Subcutaneous abdominal adipose tissue (tissue), 5 donors: ENCODE data around the gene CDC123.
"Not testable (repeated sequence)": the region's sequence is repeated elsewhere in the genome, so short reads cannot be mapped to it uniquely, and the experiment has no call there.

Experiments used
- H3K27ac ChIP-seq: one replicate; pipeline ENCODE4 v1.7.0; 2013; ENCODE audit warnings: low read depth, mild to moderate bottlenecking, inconsistent platforms, low read length, moderate library complexity
- H3K27me3 ChIP-seq, 5 donors: one replicate each; pipeline ENCODE4 v1.7.0; 2013; ENCODE audit warnings: low read length in 5 of 5, inconsistent platforms in 1 of 5; ENCODE audit not compliant: control insufficient read depth in 5 of 5, insufficient read depth in 4 of 5
- H3K36me3 ChIP-seq, 5 donors: one replicate each; pipeline ENCODE4 v1.7.0; 2013; ENCODE audit warnings: low read length in 5 of 5; ENCODE audit not compliant: control insufficient read depth in 5 of 5, insufficient read depth in 5 of 5
- H3K4me1 ChIP-seq, 5 donors: one replicate each; pipeline ENCODE4 v1.7.0; 2013; ENCODE audit warnings: low read length in 5 of 5, mild to moderate bottlenecking in 3 of 5, moderate library complexity in 1 of 5; ENCODE audit not compliant: control insufficient read depth in 5 of 5, insufficient read depth in 5 of 5
- H3K4me3 ChIP-seq, 5 donors: one replicate each; pipeline ENCODE4 v1.7.0; 2013; ENCODE audit warnings: low read length in 5 of 5, low read depth in 1 of 5
- H3K9ac ChIP-seq, 5 donors: one replicate each; pipeline ENCODE4 v1.7.0; 2013; ENCODE audit warnings: low read length in 5 of 5, mild to moderate bottlenecking in 4 of 5, moderate library complexity in 3 of 5
- H3K9me3 ChIP-seq, 5 donors: one replicate each; pipeline ENCODE4 v1.7.0; 2013; ENCODE audit warnings: low read length in 5 of 5; ENCODE audit not compliant: control insufficient read depth in 5 of 5
- donor health status: healthy.
- donor health status: healthy.
- donor health status: healthy.
- donor health status: healthy.
- donor health status: healthy.

Gene CDC123

DNA sequence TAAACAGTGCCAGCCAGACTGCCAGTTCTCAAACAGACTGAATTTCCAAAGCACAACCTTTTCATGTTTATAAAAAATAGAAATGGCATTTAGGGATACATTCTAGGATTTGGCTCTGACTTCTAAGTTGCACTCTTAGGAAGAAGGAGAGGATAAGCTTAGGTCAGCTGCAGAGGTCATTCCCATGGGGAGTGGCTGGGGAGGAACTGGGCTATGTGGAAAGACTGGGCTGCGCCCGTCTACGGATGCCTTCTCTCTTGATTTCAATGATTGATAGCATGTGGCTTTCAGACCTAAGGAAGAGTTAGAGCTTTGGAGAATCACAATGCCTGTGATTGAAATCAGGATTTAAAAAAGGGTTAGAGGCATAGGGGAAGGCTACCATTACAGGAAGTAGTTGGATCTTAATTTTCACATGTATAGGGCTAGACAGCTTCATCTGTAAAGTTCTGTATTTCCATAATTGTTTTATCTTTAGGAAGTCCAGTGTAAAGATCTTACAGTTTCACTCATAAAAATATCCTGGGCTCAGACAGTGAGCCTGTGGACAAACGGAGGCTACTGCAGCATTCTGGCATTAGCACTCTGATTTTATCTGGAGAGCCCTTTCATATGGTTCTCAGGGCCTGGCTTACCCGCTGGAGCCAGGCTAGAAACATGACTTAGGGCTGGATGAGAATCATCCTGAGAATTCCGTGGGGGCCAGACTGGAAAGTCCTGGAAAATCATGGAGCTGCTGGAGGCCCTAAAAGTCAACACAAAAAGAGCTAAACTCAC, 29.8 kb upstream of the CDC123 start:
- no peak overlapping the region for H3K4me3 ChIP-seq
- no peaks in the 10 kb centered on the region for H3K27me3 ChIP-seq
- peaks cover 0 to 10% (median 7%) of the 10 kb centered on the region in 5 donors for H3K4me1 ChIP-seq
- H3K9me3 ChIP-seq, result no peaks in the 10 kb centered on the region
- no peak overlapping the region for H3K27ac ChIP-seq
- no peak overlapping the region for H3K9ac ChIP-seq
- peaks cover 41 to 75% (median 61%) of the 10 kb centered on the region in 5 donors for H3K36me3 ChIP-seq

GRCh38 chr10:12171512-12171911, 24.5 kb upstream of the CDC123 start:
- not testable (repeated sequence) for H3K4me3 ChIP-seq, H3K4me1 ChIP-seq, H3K9ac ChIP-seq, H3K27ac ChIP-seq, H3K9me3 ChIP-seq, H3K27me3 ChIP-seq
- peaks cover 32 to 86% (median 72%) of the 10 kb centered on the region in 5 donors for H3K36me3 ChIP-seq

- H3K9me3 ChIP-seq, result no peaks in the 10 kb centered on the region
- peaks cover 17 to 78% (median 55%) of the 10 kb centered on the region in 5 donors for H3K36me3 ChIP-seq
- H3K9ac ChIP-seq, result no peak overlapping the region
- no peaks in the 10 kb centered on the region for H3K27me3 ChIP-seq
- peaks cover 0 to 3% (median 0%) of the 10 kb centered on the region in 5 donors for H3K4me1 ChIP-seq
- no peak overlapping the region for H3K4me3 ChIP-seq
- no peak overlapping the region for H3K27ac ChIP-seq
Observed at GRCh38 chr10:12177642-12178041, 18.3 kb upstream of the CDC123 start.

DNA sequence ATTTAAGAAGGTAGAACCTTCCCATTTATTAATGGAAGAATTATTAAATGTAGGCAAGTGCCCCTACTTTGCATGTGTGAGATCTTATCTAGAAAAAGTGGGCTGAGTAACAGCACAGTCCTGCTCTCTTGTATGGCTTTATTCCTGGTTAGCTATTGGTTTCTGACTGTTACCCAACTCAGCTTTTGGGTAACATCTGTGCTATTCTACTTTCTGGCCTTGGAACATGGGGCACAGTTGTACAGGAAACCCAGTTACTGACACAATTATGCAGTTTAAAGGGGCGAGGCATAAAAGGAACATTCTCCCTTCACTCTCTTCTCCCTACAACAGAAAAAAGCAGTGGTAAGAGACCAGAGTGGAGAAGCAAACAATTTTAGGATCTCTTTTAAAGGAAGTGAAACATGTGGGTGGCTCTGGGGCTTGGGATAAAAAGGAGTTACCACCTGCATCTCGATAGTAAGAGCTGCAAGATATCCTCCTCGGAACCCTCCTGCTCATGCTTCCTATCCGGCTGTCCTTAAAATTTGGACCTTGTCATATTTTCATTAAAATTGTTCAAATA, 16.3 kb upstream of the CDC123 start:
- Histone ChIP-seq H3K27ac (no peak overlapping the region), H3K36me3 (peaks cover 29 to 68% (median 44%) of the 10 kb centered on the region in 5 donors), H3K4me1 (peaks cover 0 to 3% (median 0%) of the 10 kb centered on the region in 5 donors), H3K27me3 (no peaks in the 10 kb centered on the region), H3K9ac (no peak overlapping the region), H3K9me3 (no peaks in the 10 kb centered on the region), H3K4me3 (no peak overlapping the region)

- Histone ChIP-seq H3K4me3 (no peak overlapping the region), H3K27ac (no peak overlapping the region), H3K9ac (no peak overlapping the region), H3K36me3 (peaks cover 33 to 70% (median 50%) of the 10 kb centered on the region in 5 donors), H3K9me3 (no peaks in the 10 kb centered on the region), H3K4me1 (peaks cover 0 to 3% (median 0%) of the 10 kb centered on the region in 5 donors), H3K27me3 (no peaks in the 10 kb centered on the region)
Observed at GRCh38 chr10:12180221-12180974, 15.6 kb upstream of the CDC123 start.

DNA sequence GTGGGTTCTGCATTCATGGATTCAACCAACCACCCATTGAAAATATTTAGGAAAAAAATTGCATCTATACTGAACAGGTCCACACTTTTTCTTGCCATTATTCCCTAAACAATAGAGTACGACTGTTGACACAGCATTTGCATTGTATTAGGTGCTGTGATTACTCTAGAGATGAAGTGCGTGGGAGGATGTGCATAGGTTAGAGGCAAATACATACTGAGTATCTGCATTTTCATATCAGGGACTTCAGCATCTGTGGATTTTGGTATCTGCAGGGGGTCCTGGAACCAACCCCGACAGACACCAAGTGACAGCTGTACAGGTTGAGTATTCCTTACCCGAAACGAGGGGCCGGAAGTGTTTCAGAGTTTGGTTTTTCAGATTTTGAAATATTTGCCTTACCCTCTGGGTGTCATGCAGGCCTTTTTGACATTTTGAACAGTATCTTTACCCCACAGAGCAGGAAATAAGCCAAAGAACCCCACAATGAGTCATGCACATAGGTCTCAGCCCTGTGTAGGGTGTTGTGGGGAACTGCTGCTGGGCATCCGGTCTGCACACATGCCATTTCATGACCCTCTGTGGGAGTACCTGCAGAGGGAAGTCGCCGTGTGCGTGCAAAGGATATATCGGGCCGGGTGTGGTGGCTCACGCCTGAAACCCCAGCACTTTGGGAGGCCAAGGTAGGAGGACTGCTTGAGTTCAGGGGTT, 14.8 kb upstream of the CDC123 start:
- Histone ChIP-seq H3K9ac (no peak overlapping the region), H3K4me3 (no peak overlapping the region), H3K36me3 (peaks cover 41 to 76% (median 53%) of the 10 kb centered on the region in 5 donors)

GRCh38 chr10:12184165-12184564, 11.8 kb upstream of the CDC123 start:
- Histone ChIP-seq H3K4me1 (peaks cover 0 to 7% (median 0%) of the 10 kb centered on the region in 5 donors), H3K9me3 (no peaks in the 10 kb centered on the region), H3K4me3 (no peak overlapping the region), H3K27ac (no peak overlapping the region), H3K9ac (no peak overlapping the region), H3K27me3 (no peaks in the 10 kb centered on the region), H3K36me3 (peaks cover 38 to 58% (median 41%) of the 10 kb centered on the region in 5 donors)

More for the DNA sequence above, 14.8 kb upstream of the CDC123 start:
- no peaks in the 10 kb centered on the region for H3K9me3 ChIP-seq
- H3K4me1 ChIP-seq, result peaks cover 0 to 3% (median 0%) of the 10 kb centered on the region in 5 donors
- H3K27ac ChIP-seq, result no peak overlapping the region
- H3K27me3 ChIP-seq, result no peaks in the 10 kb centered on the region

- H3K9ac ChIP-seq, result no peak overlapping the region
- H3K27ac ChIP-seq, result no peak overlapping the region
- no peak overlapping the region for H3K4me3 ChIP-seq
- peaks cover 29 to 44% (median 33%) of the 10 kb centered on the region in 5 donors for H3K36me3 ChIP-seq
- no peaks in the 10 kb centered on the region for H3K9me3 ChIP-seq
- peaks cover 0 to 16% (median 2%) of the 10 kb centered on the region in 5 donors for H3K4me1 ChIP-seq
- H3K27me3 ChIP-seq, result no peaks in the 10 kb centered on the region
Observed at GRCh38 chr10:12186323-12186722, 9.7 kb upstream of the CDC123 start.

- Histone ChIP-seq H3K4me3 (no peak overlapping the region), H3K9me3 (no peaks in the 10 kb centered on the region), H3K36me3 (peaks cover 26 to 35% (median 28%) of the 10 kb centered on the region in 5 donors)
Observed at GRCh38 chr10:12187321-12187905, 8.6 kb upstream of the CDC123 start.

More at GRCh38 chr10:12187321-12187905, 8.6 kb upstream of the CDC123 start:
- no peak overlapping the region for H3K9ac ChIP-seq
- H3K27me3 ChIP-seq, result no peaks in the 10 kb centered on the region
- H3K4me1 ChIP-seq, result peaks cover 0 to 26% (median 13%) of the 10 kb centered on the region in 5 donors
- no peak overlapping the region for H3K27ac ChIP-seq
